ACC112 (cell line): Measurements from ENCODE around the gene TSPAN9.

ENCODE experiments used
- H2AFZ ChIP-seq: fragments of 200-600 bp; sonication (generic); one replicate; pipeline ENCODE4 v1.6.0; 2017; ENCODE audit warnings: antibody characterized with exemption, low read length; ENCODE audit not compliant: unreplicated experiment
- H3K27ac ChIP-seq: fragments of 200-600 bp; sonication (generic); 2 replicates; pipeline ENCODE4 v1.5.1; 2014; ENCODE audit warnings: low read depth, mild to moderate bottlenecking, antibody characterized with exemption, low read length, moderate library complexity
- H3K27me3 ChIP-seq: fragments of 200-600 bp; sonication (generic); 2 replicates; pipeline ENCODE4 v1.6.1; 2014; ENCODE audit warnings: mild to moderate bottlenecking, antibody characterized with exemption, low read length, moderate library complexity, mixed read lengths; ENCODE audit not compliant: insufficient read depth
- H3K36me3 ChIP-seq: fragments of 200-600 bp; sonication (generic); 2 replicates; pipeline ENCODE4 v1.6.1; 2016; ENCODE audit warnings: mild to moderate bottlenecking, antibody characterized with exemption, low read length, moderate library complexity, mixed read lengths; ENCODE audit not compliant: insufficient read depth
- H3K4me1 ChIP-seq: fragments of 200-600 bp; sonication (generic); one replicate; pipeline ENCODE4 v1.6.1; 2016; ENCODE audit warnings: low read length, mixed read lengths; ENCODE audit not compliant: insufficient read depth, unreplicated experiment, control insufficient read depth
- H3K4me3 ChIP-seq: fragments of 200-600 bp; sonication (generic); 2 replicates; pipeline ENCODE4 v1.5.1; 2014; ENCODE audit warnings: mild to moderate bottlenecking, low read depth, low read length
- H3K79me2 ChIP-seq: fragments of 200-600 bp; sonication (generic); one replicate; pipeline ENCODE4 v1.6.0; 2016; ENCODE audit warnings: low read length; ENCODE audit not compliant: control insufficient read depth, unreplicated experiment, insufficient read depth

TSPAN9 gene

DNA sequence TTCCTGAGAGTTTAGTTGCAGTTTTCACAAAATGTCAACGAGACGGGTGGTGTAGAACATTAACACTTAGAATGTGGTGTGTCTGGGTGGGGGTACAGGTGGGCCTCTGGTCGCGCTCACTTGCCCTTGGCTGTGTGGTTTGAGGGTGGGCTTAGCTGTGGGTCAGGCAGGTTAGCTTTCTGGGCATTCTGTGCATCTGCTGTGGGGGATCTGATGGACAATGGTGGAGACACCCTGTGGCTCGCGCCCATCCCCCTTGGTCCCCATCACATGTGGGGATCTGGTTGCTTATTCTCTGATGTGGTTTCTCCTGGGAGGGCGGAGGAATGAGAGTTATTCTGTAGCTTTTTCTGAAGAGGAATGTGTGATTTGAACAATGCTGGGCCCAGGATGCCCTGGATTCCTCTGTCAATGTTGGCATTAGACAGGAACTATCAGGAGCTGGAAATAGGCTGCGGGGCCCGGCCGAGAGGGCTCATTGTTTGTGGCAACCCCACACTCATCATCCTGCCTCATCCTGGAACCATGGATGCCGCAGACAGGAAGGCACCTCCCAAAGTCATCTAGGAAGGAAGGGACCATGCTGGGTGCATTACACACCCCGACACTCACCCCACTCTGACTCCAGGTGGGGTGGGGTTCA, 101.6 kb downstream of the TSPAN9 start:
- H3K36me3 ChIP-seq = no peaks in the 10 kb centered on the region
- no peak overlapping the region for H2AFZ ChIP-seq
- H3K79me2 ChIP-seq = no peaks in the 10 kb centered on the region
- no peak overlapping the region for H3K27ac ChIP-seq
- no peaks in the 10 kb centered on the region for H3K4me1 ChIP-seq
- H3K4me3 ChIP-seq = no peak overlapping the region
- H3K27me3 ChIP-seq = no peaks in the 10 kb centered on the region

DNA sequence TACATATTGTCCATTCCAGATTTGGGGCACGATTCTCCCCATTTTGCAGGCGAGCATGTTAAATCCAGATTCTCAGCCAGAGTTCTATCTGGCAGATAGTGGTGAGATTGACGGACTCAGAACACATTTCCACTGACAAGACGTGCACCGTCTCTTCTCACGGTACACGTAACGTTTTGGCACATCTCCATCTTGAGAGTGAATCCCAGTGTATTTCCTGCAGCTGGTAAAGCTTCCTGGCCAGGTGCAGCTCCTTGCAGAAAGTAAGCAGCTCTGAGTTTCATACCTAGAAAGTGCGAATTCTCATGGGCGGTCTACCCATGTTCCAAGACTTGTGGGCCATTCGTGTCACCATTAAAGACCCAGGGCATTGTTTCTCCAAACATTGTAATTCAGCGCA, 102.6 kb downstream of the TSPAN9 start:
- Histone ChIP-seq H3K27me3 (no peaks in the 10 kb centered on the region), H3K27ac (no peak overlapping the region), H3K4me1 (no peaks in the 10 kb centered on the region), H3K36me3 (no peaks in the 10 kb centered on the region), H2AFZ (no peak overlapping the region), H3K79me2 (no peaks in the 10 kb centered on the region), H3K4me3 (no peak overlapping the region)

DNA sequence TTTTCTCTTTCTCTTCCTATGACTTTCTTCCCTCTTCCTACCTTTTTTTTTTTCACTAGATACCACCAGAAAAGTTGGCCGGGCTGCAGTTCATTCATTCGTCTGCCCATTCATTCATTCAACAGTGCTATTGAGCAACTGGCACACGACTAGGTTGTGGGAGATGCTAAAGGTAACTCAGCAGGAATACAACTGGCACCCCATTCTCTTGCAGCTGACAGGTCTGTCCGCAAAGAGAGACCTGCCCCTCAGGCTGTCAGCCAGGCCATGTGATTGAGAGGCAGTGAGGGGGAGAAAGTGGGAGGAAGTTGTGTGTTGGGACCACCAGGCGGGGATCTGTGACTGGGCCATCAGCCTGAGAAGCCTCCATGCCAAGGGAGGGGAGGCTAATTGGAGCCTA, 105.2 kb downstream of the TSPAN9 start:
- no peak overlapping the region for H3K27ac ChIP-seq
- no peak overlapping the region for H2AFZ ChIP-seq
- no peaks in the 10 kb centered on the region for H3K79me2 ChIP-seq
- no peak overlapping the region for H3K4me3 ChIP-seq
- H3K27me3 ChIP-seq = no peaks in the 10 kb centered on the region
- no peaks in the 10 kb centered on the region for H3K4me1 ChIP-seq
- H3K36me3 ChIP-seq = no peaks in the 10 kb centered on the region

DNA sequence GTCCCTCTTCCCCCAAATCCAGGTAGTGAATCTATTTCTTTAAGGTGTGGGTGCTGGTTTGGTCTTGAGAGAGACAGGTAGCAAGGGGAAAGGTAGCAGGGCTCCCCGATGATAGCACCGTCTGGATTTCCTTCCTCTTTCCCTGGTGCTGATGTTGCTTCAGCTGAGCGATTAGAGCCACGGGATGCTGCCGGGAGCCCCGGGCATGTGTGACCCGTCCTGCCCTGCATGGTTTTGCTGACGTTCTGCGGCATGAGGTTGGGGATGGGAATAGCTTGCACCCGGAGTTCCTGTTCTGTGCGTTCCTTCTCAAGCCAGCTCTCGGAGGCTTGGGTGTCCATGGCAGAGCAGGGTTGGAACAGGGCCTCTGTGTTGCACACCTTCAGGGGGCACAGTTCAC, 107.3 kb downstream of the TSPAN9 start:
- H3K27me3 ChIP-seq = no peaks in the 10 kb centered on the region
- no peaks in the 10 kb centered on the region for H3K4me1 ChIP-seq
- no peak overlapping the region for H2AFZ ChIP-seq
- no peaks in the 10 kb centered on the region for H3K79me2 ChIP-seq
- H3K27ac ChIP-seq = no peak overlapping the region
- H3K36me3 ChIP-seq = no peaks in the 10 kb centered on the region
- H3K4me3 ChIP-seq = no peak overlapping the region

DNA sequence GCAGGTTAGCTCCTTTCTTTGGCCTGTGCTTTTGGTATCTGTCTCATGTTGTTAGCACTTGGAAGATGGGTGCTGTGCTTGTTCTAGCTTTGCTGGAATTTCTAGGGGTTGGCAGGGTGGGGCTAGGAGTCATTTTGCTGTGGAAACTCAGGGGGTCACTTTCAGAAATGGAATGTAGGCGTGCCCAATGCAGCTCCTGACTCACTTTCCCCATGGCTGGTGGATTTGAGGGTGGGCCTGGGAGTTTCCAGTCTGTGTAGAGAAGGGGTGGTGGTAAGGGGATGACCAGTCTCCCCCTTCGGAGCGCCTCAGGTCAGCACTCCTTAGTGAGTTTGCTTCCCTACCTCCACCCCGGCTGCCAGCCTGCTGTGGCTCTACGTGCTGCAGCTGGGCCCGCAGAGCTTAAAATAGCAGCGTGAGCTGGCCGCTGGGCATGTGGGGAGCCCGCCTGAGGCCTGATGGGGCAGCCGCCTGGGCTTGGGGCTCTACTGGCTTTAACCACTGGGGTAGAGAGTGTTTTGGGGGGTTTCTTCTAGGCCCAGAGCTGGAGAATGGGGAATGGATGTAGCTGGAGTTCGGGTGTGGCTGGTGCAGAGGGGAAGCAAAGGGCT, 108.2 kb downstream of the TSPAN9 start:
- no peaks in the 10 kb centered on the region for H3K4me1 ChIP-seq
- H3K27ac ChIP-seq = no peak overlapping the region
- no peak overlapping the region for H3K4me3 ChIP-seq
- H3K27me3 ChIP-seq = no peaks in the 10 kb centered on the region
- no peak overlapping the region for H2AFZ ChIP-seq
- H3K36me3 ChIP-seq = no peaks in the 10 kb centered on the region
- H3K79me2 ChIP-seq = no peaks in the 10 kb centered on the region

DNA sequence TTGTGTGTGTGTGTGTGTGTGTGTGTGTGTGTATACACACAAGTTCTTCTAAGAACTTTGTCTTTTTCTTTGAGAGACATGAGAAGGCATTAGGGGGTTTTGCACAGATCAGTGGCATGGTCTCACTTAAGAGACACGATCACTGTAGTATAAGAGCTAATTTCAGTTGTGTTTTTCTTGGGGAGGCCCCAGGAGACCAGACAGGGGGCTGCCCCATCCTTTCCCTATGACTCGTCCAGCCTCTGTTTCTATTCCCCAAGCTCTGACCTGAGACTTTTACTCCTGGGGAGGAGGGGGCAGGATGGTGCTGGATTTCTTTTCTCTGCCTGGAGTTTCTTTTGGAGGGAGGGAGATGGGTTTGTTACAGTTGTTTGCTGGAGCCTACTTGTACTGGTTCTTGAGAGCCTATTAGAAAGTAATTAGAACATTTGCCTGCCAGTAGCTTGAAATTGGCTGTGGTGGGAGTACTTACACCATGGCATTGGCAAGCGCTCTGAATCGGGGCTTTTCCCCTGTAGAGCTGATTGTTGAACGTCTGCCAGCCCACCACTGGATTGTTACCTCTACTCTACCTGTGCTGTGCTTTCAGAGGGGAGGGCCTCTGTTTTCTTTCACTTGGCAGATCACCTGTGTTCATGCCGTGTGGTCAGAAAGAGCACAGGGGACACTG, 109.5 kb downstream of the TSPAN9 start:
- Histone ChIP-seq H3K27me3 (no peaks in the 10 kb centered on the region), H3K27ac (no peak overlapping the region), H3K36me3 (no peaks in the 10 kb centered on the region)

DNA sequence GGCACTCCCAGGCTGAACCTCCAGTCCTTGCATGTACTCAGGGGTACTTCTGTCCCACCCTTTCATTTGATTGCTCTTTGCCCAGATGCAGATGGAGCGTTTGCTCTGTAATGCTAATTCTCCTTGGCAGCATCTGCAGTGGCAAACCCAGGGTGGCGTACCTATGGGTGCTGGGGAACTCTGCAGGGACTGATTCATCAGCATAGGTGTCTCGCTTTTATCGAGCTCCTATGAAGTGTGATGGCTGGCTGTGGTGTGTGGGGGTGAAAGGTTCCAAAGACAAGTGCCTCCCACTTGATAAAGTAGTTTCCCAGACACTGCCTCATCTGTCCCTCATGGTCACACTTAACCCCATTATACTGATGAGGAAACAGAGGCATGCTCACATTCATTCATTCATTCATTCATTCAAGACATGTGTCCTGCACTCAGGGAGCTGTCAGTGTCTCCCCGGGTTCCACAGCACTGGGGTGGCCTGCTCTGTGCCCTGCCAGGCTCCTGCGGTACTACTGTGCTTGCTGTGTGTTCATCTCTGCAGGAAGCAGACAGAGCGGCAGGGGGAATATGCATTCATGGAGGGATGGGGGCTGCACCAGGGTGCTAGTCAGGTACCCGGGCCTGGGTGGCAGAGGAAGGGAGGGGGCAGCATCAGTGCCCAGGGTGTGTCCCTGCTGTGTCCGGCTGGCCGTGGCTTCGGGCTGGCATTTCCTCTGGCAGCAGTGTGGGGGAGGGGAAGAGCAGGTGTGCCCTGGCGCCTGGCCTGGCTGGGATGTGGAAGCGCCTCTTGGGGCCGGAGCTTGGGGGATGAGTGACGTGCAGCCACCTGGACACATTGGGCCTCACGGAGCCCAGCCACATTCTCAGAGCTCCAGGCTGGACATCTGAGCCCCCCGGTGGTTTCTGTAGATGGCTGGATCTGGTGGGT, 110.9 kb downstream of the TSPAN9 start:
- H3K27ac ChIP-seq = no peak overlapping the region
- peaks cover 5% of the 10 kb centered on the region; the same call in 1 of the 2 replicates for H3K27me3 ChIP-seq
- H2AFZ ChIP-seq = no peak overlapping the region
- no peaks in the 10 kb centered on the region for H3K79me2 ChIP-seq
- no peaks in the 10 kb centered on the region for H3K36me3 ChIP-seq
- H3K4me1 ChIP-seq = no peaks in the 10 kb centered on the region
- no peak overlapping the region for H3K4me3 ChIP-seq

More for the DNA sequence above, 109.5 kb downstream of the TSPAN9 start:
- H3K4me3 ChIP-seq = no peak overlapping the region
- H3K4me1 ChIP-seq = no peaks in the 10 kb centered on the region
- no peak overlapping the region for H2AFZ ChIP-seq
- no peaks in the 10 kb centered on the region for H3K79me2 ChIP-seq

DNA sequence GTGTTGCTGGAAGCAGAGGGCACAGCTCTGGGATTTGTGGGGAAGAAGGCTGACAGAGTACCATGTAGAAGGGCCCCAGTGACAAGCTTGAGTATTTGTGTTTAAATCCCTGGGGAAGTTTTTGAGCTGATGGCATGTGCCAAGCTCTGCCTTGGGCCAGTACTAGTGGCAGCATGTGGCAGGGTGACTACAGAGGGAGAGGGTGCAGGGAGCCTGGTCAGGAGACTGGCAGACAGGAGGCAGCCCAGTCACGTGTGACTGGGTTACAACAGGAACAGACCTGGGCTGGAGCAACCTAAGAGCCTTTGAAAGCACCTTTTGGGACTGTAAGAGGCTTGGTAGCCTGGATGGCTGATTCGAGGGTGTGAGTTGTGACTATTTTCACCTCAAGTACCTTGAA, 112.1 kb downstream of the TSPAN9 start:
- Histone ChIP-seq H3K27me3 (peaks cover 5% of the 10 kb centered on the region; the same call in 1 of the 2 replicates), H2AFZ (no peak overlapping the region), H3K79me2 (no peaks in the 10 kb centered on the region), H3K36me3 (no peaks in the 10 kb centered on the region), H3K4me3 (no peak overlapping the region), H3K27ac (no peak overlapping the region), H3K4me1 (no peaks in the 10 kb centered on the region)

DNA sequence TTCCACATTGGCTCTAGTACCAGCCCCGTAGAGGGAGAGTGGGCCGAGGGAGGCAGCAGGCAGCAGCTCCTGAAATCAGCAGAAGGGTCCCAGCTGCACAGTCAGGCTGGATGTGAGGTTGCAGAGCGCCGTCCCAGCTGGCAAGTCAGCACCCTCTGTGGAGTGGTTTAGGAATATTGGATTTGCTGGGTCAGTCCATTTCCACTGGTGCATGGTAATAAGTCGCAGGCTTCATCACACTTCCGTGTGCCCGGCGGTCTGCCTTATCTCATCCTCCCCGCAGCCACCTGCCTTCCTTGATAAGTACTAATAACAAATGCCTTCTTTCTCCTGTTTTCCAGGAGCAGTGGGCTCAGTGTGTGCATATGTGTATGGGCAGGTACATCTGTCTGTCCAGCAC, 112.9 kb downstream of the TSPAN9 start:
- H3K4me1 ChIP-seq = no peaks in the 10 kb centered on the region
- no peaks in the 10 kb centered on the region for H3K36me3 ChIP-seq
- H3K4me3 ChIP-seq = no peak overlapping the region
- H3K27ac ChIP-seq = no peak overlapping the region
- no peak overlapping the region for H2AFZ ChIP-seq
- H3K79me2 ChIP-seq = no peaks in the 10 kb centered on the region
- peaks cover 5% of the 10 kb centered on the region; the same call in 1 of the 2 replicates for H3K27me3 ChIP-seq

DNA sequence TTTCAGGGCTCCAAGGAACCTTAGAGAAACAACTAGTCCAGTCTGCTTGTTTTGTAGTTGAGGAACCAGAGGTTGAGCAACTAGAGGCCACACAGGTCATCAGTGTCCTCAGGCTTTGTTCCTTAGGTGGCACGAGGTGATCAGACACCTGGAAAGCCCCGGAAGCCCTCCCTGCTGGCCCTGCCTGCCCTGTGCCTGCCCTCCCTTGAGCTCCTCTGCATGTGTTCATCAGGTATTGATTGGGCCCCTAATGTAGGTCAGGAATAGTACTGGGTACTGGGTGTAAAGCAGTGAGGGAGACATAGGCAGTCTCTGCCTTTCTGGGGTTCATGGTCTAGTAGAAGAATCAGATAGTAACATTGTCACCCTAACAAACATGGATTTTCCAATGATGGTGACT, 114.3 kb downstream of the TSPAN9 start:
- peaks cover 10% of the 10 kb centered on the region for H3K27me3 ChIP-seq
- no peak overlapping the region for H3K27ac ChIP-seq
- H3K36me3 ChIP-seq = no peaks in the 10 kb centered on the region
- H3K4me1 ChIP-seq = no peaks in the 10 kb centered on the region
- no peak overlapping the region for H3K4me3 ChIP-seq
- H3K79me2 ChIP-seq = no peaks in the 10 kb centered on the region
- H2AFZ ChIP-seq = no peak overlapping the region
